Measurements from ENCODE around the gene C10orf67. TPM values are rescaled to one million over a fixed set of nuclear protein-coding genes. Genes with fewer than 3 reads are reported as not detected.

Gene C10orf67
- total RNA-seq, 1 donor from 2014 or later: not detected

DNA sequence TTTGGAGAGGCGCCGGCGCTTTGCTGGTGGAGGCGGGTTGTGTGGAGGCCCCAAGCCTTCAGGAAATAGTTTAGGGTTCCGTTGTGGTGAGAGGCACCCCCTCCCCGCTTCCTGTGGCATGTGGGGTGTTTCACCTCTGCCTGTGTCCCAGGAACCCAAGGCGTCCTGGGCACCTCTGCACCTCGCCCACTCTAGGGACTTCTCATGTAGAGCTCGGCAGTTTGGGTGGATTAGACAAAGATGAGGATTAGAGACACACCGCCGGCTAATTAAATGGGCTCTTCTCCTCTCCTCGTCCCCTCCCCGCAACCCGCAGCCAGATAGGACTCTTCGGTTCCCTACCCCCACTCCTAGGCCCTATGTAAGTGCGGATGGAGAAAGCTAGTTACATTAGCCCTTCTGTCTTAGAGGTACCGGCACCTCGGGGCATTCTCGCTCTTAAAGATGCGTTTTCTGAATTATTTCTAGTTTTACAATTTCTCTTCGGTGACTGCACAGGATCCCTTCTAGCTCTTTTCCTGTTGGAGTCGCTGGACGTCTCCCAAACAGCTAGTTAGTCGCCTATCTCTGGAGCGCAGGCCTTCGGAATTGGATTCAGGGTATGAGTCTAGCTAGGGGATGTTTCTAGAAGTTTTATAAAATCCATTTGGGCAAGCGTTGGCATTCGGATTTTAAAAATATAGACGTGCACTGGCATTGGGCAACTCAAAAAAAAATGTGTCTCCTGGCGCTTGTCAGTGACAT, 144.7 kb downstream of the C10orf67 start:
- no peak for DNase-seq (ENCODE audit: low read depth in 2 of 2)

DNA sequence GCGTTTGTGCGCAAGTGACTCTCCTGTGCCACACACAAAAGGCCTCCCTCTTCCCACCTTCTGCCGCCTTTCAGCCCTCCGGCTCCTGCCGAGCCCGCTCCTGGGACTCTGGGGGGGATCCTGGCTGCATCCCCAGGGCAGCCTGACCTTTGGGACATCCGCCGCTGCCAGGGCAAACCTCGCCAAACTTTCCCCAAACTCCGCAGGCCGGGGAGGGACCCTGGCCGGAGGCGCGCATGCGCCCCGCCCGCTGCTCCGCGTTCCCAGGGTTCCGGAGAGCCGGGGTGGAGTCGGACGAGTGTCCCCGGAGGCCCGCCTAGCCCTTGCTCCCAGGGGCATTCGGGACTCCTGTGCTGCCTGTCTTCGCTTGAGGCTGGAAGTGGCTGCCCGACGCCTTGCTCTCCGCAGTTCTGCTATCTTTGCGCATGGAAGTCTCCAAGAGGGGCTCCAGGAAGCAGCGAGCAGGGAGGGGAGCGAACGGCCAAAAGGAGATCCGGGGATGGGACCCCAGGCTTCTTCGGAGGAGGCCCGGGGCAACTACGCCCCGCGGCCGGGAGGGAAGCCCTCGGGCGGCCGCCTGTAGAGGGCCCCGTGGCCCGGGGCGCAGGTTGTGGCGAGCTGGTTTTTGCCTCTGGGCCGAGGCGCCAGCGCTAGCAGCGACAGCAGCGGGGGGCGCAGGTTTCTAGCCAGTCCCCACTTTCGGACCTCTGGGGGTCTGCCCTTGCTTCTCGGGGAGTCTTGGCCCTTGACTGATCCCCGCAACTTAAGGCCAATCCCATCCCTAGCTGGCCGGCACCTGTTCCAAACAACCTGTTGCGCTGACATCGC, 145.4 kb downstream of the C10orf67 start:
- no peak for DNase-seq (ENCODE audit: low read depth in 2 of 2)

- no peak for DNase-seq (ENCODE audit: low read depth in 2 of 2)
These were observed 146.0 kb downstream of the C10orf67 start for GRCh38 chr10:23198610-23198939.

DNA sequence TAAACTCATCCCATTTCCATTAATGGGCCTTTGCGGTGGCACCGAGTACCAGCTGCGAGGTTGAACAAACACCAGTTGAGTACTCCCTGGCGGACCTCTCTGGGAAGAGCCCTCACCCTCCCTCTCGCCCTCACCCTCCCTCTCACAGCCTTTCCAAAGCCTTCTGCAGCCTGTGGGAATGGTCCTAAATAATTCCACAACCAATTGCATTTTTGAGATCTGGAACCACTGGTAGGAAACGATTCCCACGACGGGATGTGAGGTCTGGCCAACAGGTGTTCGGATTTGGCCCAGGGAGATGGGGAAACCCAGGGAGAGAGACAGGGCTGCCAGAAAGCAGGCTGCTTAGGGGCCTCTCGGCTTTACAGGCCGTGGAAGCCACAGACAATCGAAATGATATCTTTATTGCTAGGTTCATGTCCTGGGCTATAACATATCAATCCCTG, 147.2 kb downstream of the C10orf67 start:
- DNase-seq (ENCODE audit: low read depth in 2 of 2): no peak

GRCh38 chr10:23196915-23197314, 147.7 kb downstream of the C10orf67 start:
- DNase-seq (ENCODE audit: low read depth in 2 of 2): no peak

DNA sequence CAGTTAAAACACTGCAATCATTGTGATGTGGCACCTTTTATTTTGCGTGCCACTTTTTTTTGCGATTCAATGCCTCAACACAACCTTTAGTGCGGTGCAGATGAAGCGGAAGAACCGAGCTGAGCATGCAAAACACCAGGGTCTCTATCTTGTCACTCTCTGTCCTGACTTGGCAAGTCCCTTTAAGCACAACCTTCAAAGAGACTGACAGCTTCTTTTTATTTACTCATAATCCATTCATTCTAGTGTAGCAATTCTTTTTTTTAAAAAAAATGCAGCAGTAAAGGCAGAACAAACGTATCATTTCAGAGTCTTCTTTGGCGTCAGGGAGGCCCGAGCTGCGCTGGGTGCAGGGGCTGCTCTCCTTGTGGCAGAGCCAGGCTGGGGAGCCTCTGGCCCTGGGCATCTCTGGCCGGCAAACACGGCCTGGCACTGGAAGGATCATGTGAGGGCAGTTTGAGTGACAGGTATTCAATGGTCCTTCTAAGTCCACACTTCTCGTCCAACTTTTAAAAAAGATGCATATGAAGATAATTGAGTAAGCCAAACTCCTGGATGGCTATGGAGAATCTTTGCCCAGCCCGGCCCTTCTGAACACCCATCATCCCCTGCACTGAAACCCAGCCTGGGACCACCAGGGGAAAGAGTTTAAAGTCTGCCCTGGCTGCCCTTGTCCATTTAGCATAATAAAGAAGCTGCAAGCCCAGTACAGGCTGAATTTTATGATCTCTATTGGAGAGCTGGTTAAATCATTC, 148.6 kb downstream of the C10orf67 start:
- DNase-seq (ENCODE audit: low read depth in 2 of 2): no peak

GRCh38 chr10:23194966-23195845, 149.4 kb downstream of the C10orf67 start:
- no peak for DNase-seq (ENCODE audit: low read depth in 2 of 2)

- no peak for DNase-seq (ENCODE audit: low read depth in 2 of 2)
These were observed 150.1 kb downstream of the C10orf67 start for GRCh38 chr10:23194471-23194965.

DNA sequence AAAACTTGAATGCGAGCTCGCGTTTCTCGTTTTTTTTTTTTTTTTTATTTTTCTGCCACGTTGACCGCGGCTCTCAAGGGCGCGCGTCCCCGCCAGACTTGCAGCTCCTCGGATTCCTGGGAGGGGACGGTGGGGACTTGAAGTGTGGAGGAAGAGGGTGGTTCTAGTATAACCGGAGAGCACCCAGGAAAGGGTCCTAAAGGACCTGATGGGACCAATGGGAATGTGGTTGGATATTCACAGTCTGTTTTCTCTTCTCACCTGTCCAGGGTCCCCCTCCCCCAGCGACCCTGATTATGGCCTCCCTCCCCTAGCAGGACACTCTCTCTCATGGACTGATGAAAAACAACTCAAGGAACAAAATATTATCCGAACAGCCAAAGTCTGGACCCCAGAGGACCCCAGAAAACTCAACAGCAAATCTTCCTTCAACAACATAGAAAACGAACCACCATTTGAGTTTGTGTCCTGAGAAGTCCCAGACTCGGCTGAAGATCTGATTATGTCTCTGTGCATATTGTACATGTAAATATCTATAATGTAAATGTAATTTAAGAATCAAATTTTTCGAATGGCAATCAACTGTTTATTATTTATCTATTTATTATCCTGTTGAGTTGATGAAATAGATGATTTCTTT, 151.0 kb downstream of the C10orf67 start:
- DNase-seq (ENCODE audit: low read depth in 2 of 2): no peak

GRCh38 chr10:23192712-23193434, 151.7 kb downstream of the C10orf67 start:
- no peak for DNase-seq (ENCODE audit: low read depth in 2 of 2)

DNA sequence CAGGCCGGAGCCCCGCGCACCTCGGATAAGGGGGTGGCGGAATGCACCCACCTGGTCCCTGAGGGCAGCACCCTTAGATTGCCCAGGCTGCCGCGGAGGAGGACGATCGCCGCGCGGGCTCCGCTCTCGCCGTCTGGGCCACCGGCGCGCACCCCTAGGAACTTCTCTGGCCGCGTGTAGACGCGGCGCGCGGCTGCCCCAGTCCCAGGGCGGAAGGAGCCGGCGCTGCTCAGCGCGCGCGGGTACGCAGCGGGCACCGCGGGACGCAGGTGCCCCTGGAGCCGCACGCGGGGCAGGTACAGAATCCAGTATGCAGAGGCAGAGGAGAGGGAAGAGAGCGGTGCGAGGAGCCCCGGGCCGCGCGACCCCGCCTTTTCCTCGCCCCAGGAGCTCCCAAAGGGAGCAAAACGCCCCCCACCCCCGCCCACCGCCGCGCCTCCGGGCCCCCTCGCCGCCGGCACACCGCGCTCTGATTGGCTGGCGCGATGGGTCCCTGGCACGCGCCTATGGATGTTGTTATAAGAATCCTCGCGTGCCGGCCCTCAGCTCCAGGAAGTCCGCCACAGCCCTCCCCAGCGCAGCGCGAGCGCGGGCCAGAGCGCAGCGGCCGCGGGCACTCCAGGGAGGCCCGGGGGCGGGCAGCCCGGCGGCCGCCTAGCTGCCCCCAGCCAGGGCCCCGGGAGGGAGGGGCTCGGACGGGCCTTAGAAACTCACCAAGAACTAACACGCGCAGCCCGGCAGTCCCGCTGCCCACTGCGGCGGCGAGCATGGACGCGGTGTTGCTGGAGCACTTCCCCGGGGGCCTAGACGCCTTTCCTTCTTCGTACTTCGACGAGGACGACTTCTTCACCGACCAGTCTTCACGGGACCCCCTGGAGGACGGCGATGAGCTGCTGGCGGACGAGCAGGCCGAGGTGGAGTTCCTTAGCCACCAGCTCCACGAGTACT, 152.6 kb downstream of the C10orf67 start, which contains the start of gene PTF1A:
Gene PTF1A, plus strand, starts transcription at position 549 of the 948 bp plus-strand sequence. Its CDS starts 219 bp downstream, at position 768.
- no peak for DNase-seq (ENCODE audit: low read depth in 2 of 2)

DNA sequence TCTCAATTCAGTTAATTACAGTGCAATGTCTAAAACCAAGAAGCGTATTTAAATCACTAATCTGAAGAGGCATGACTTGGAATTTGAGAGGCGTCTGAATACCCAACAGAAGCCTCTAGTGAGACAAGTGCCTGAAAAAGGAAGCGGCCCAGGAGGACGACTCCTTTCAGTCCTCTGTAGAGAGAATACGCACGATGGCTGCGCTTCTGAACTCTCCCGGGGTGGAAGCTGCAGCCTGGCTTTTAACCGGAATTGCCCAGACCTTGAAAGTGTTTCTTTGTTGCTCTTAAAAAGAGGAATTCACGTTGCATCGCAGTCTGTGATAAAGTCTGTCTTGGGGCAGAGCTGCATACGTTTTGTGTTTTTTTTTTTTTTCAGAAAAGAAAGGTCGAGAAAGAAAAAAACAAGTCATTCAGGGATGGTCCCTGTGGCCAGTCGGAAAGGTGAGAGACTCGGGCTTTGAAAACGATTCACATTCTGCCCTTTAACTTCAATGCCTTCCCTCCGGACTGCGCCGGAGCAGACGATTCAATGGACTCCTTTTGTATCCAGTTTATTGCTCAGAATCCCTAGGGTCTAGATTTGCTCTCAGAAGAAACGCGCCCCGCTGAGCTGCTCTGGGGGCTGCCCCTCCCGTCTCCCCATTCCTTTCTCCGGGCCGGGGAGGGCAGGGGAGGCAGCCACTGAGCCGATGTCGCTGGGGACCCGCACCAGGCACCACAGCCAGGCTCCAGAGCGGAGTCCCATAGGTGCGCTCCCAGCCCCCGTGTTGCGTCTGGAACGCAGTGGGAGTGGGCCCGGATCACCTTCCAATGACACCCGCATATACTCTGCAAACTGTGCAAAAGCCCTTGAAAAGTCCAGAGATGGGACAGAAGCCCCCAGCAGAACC, 153.5 kb downstream of the C10orf67 start:
- no peak for DNase-seq (ENCODE audit: low read depth in 2 of 2)

DNA sequence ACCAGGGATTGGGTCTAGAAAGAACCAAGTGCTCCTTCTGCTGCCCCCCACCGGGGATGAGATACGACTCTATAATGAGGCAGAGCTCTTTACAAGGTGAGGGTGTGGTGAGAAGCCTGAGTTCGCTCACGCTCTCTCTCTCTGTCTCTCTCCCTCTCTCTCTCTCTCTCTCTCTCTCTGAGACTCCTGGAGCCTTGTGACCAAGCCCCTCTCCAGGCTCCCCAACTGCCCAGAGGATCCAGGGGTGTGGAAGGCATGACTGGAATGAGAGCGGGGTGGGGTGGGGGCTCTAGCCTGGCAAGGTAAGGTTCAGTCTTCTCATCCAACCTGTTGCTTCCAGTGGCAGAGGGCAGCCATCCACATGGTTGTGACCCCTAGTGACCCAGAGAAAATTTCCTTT, 155.6 kb downstream of the C10orf67 start:
- DNase-seq (ENCODE audit: low read depth in 2 of 2): no peak

- no peak for DNase-seq (ENCODE audit: low read depth in 2 of 2)
These were observed 157.4 kb downstream of the C10orf67 start for GRCh38 chr10:23187155-23187554.

GRCh38 chr10:23186697-23187096, 157.9 kb downstream of the C10orf67 start:
- no peak for DNase-seq (ENCODE audit: low read depth in 2 of 2)

GRCh38 chr10:23186178-23186577, 158.4 kb downstream of the C10orf67 start:
- DNase-seq (ENCODE audit: low read depth in 2 of 2): no peak

DNA sequence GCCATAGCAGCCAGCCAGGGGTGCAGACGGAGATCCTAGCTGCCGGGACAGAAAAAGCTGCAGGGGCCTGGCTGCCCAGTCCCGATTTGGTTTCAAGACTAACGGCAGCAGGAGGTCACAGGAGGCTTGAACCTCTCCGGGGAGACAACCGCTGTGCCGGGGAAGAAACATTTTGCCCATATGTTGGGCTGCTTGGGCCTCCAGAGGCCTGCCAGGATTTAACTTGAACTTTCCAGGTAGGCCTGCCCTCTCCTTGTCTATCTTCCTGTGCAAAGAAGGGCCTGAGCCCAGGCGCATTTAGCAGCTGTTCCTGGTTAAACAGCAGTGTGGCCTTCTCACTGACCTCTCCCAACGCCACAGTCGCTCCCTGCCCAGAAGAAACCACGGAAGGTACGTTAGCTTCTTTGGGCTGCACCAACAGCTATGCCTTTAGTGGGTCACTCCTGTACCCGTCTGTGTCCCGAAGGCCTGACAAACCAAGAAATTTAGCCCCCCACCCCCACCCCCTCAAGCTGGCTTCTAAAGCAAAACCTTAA, 169.6 kb downstream of the C10orf67 start:
- DNase-seq (ENCODE audit: low read depth in 2 of 2): no peak

Data from lung microvascular endothelial cell (primary cell).